ENCODE measurements around the gene RWDD4. TPM values are rescaled to one million over a fixed set of nuclear protein-coding genes. Genes with fewer than 3 reads are reported as not detected.

The RWDD4 gene
- total and polyA plus RNA-seq, 2 of the 4 experiments (the other 2 are of a cell fraction) = 8.5 to 8.8 TPM

GRCh38 chr4:183691006-183691405 lies 32.0 kb upstream of the RWDD4 start:
- no peak overlapping the region for H4K91ac ChIP-seq (ENCODE audit: insufficient read depth, low read depth, low read length)
- no peak overlapping the region for H2AK5ac ChIP-seq (ENCODE audit: low read depth, low read length)
- dilution Hi-C loops (cut with HindIII; ENCODE audit: low sequenced_read_pairs, unreplicated experiment) = no loop called here
- no peak overlapping the region for H2BK15ac ChIP-seq (ENCODE audit: low read depth, low read length)
- no peak overlapping the region for H3K23ac ChIP-seq (ENCODE audit: low read depth, low read length)
- no peak overlapping the region for H4K8ac ChIP-seq (ENCODE audit: low read depth in 2 of 2, low read length in 2 of 2)
- no peak overlapping the region for H3K18ac ChIP-seq (ENCODE audit: low read depth, low read length)
- H3K27ac ChIP-seq (ENCODE audit: insufficient read depth, low read length) = no peak overlapping the region
- in situ Hi-C loops (cut with MboI; ENCODE audit: low sequenced_read_pairs) = no loop called here
- no peak overlapping the region for H3K56ac ChIP-seq (ENCODE audit: extremely low read depth, insufficient read depth, low read length)
- no peaks in the 10 kb centered on the region for H3K27me3 ChIP-seq (ENCODE audit: control insufficient read depth, insufficient read depth, low read length)
- H2AK9ac ChIP-seq (replicated peaks; ENCODE audit: low read depth, low read length, poor library complexity) = no peak overlapping the region
- no peak overlapping the region for H3K4ac ChIP-seq (ENCODE audit: low read depth, low read length)
- H3K4me2 ChIP-seq (ENCODE audit: low read depth, low read length) = no peak overlapping the region
- H2BK5ac ChIP-seq (ENCODE audit: low read depth, low read length, poor library complexity, severe bottlenecking) = no peak overlapping the region
- H3K9ac ChIP-seq (ENCODE audit: low read depth, low read length) = no peak overlapping the region
- H3K36me3 ChIP-seq (ENCODE audit: control insufficient read depth, insufficient read depth, low read length) = peaks cover 32% of the 10 kb centered on the region
- no peak for DNase-seq
- TF ChIP-seq SMC3 (IDR thresholded peaks at IDR 0.05; ENCODE audit: low read depth, low read length) (no peak), CEBPB (IDR thresholded peaks at IDR 0.05; ENCODE audit: low read depth, low read length) (no peak), ELK1 (IDR thresholded peaks at IDR 0.05; ENCODE audit: borderline replicate concordance, low read depth, low read length) (no peak)
- TF ChIP-seq, protein P1, sequence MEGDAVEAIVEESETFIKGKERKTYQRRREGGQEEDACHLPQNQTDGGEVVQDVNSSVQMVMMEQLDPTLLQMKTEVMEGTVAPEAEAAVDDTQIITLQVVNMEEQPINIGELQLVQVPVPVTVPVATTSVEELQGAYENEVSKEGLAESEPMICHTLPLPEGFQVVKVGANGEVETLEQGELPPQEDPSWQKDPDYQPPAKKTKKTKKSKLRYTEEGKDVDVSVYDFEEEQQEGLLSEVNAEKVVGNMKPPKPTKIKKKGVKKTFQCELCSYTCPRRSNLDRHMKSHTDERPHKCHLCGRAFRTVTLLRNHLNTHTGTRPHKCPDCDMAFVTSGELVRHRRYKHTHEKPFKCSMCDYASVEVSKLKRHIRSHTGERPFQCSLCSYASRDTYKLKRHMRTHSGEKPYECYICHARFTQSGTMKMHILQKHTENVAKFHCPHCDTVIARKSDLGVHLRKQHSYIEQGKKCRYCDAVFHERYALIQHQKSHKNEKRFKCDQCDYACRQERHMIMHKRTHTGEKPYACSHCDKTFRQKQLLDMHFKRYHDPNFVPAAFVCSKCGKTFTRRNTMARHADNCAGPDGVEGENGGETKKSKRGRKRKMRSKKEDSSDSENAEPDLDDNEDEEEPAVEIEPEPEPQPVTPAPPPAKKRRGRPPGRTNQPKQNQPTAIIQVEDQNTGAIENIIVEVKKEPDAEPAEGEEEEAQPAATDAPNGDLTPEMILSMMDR (conservative IDR thresholded peaks at IDR 0.05; ENCODE audit: low read depth, low read length) = no peak
- no peaks in the 10 kb centered on the region for H3K9me1 ChIP-seq (ENCODE audit: insufficient read depth, low read length)
- H2AFZ ChIP-seq (replicated peaks; ENCODE audit: low read length, poor library complexity) = no peak overlapping the region
- no peak overlapping the region for H2BK120ac ChIP-seq (ENCODE audit: low read depth, low read length)
- no peaks in the 10 kb centered on the region for H4K20me1 ChIP-seq (ENCODE audit: insufficient read depth, low read length)
- H3K9me3 ChIP-seq (ENCODE audit: control insufficient read depth, insufficient read depth, low read length) = no peaks in the 10 kb centered on the region
- intact Hi-C loops (cut with micrococcal nuclease) = no loop called here
- ChIA-PET CTCF (interaction anchor here (1.3 kb wide), 1 partner anchor 21 kb away, joined by 3 read pairs; no protein-coding TSS in a partner anchor), POLR2A (ENCODE audit: unreplicated experiment) (no interaction called here)
- ATAC-seq (ENCODE audit: low read depth) = no peak
- no peak overlapping the region for H2BK20ac ChIP-seq (ENCODE audit: low read depth, low read length)
- no peak overlapping the region for H3K14ac ChIP-seq (replicated peaks; ENCODE audit: low read depth, low read length)
- BruUV-seq (replicated peaks) = no TSS peak
- H3K79me1 ChIP-seq (ENCODE audit: low read depth in 1 of 2, low read length in 2 of 2) = no peaks in the 10 kb centered on the region; a peak in 1 of 4 replicates
- H3K4me1 ChIP-seq (ENCODE audit: control insufficient read depth, insufficient read depth, low read length) = no peaks in the 10 kb centered on the region
- H4K5ac ChIP-seq (ENCODE audit: low read depth, low read length) = no peak overlapping the region
- no peak overlapping the region for H3K4me3 ChIP-seq (ENCODE audit: insufficient read depth, low read depth, low read length)
